Right lung (tissue), 10 donors: ENCODE measurements around the gene CASP8. TPM values are rescaled to one million over a fixed set of nuclear protein-coding genes. Genes with fewer than 3 reads are reported as not detected.

Experiments used
- DNase-seq, 2 donors: peaks; one replicate each; pipeline ENCODE4 v3.0.0-alpha.2; 2013
- long read RNA-seq, 8 donors: transcript quantifications; one replicate each; lab custom pipeline, GENCODE V29; 2026
- polyA plus RNA-seq, 5 donors: library from polyadenylated mRNA; unstranded; fragments of 120-200 nt; gene quantifications; one replicate each; pipeline versions ENCODE4 v1.2.1 to v1.2.3, GENCODE V29; 2013; ENCODE audit warnings: inconsistent platforms in 1 of 5, low replicate concordance in 1 of 5; ENCODE audit not compliant: insufficient read length in 5 of 5, insufficient read depth in 1 of 5

CASP8 gene
- 10 to 100 TPM; 16.4 to 23.3 (median 21.7) TPM for polyA plus RNA-seq
- long read RNA-seq, donor 1 = 0 reads
- long read RNA-seq, donor 2 = 0 reads
- long read RNA-seq, donor 3, partial matches to known transcripts = 7 of 7 reads
- long read RNA-seq, donor 3, other reads (novel, unspliced or antisense) = 0 of 7 reads
- long read RNA-seq, donor 4 = 0 reads
- long read RNA-seq, donor 5 = 0 reads
- long read RNA-seq, donor 6, partial matches to known transcripts = 16 of 16 reads
- long read RNA-seq, donor 6, other reads (novel, unspliced or antisense) = 0 of 16 reads
- long read RNA-seq, donor 7, partial matches to known transcripts = 0 of 1 reads
- long read RNA-seq, donor 7, other reads (novel, unspliced or antisense) = 0 of 1 reads
- long read RNA-seq, donor 8 = 0 reads

- DNase-seq = no peak
Observed at GRCh38 chr2:201260302-201260800, at the start of gene CASP8. Gene CASP8 (plus strand): TSS chr2:201260536. CDS start chr2:201266487, 5,951 bp downstream.

- no peak for DNase-seq
Observed at GRCh38 chr2:201215963-201216362, 44.4 kb upstream of the CASP8 start.

- no peak for DNase-seq
Observed at GRCh38 chr2:201216918-201217317, 43.4 kb upstream of the CASP8 start.

- no peak for DNase-seq
Observed at GRCh38 chr2:201218780-201219179, 41.6 kb upstream of the CASP8 start.

- no peak for DNase-seq
Observed at GRCh38 chr2:201219328-201220096, 40.8 kb upstream of the CASP8 start.

GRCh38 chr2:201220102-201220570 lies 40.2 kb upstream of the CASP8 start:
- no peak for DNase-seq

- no peak for DNase-seq
Observed at GRCh38 chr2:201223089-201224073, 37.0 kb upstream of the CASP8 start.

- DNase-seq = no peak
Observed at GRCh38 chr2:201228271-201228911, 31.9 kb upstream of the CASP8 start.

GRCh38 chr2:201228912-201229290 lies 31.4 kb upstream of the CASP8 start:
- DNase-seq = no peak

GRCh38 chr2:201231781-201232466 lies 28.4 kb upstream of the CASP8 start:
- DNase-seq = peak; percentile 84 to 85

- no peak for DNase-seq
Observed at GRCh38 chr2:201232467-201232815, 27.9 kb upstream of the CASP8 start.

- DNase-seq = no peak
Observed at GRCh38 chr2:201233192-201233811, 27.0 kb upstream of the CASP8 start.

GRCh38 chr2:201233812-201234662 lies 26.3 kb upstream of the CASP8 start:
- DNase-seq = no peak

- DNase-seq = no peak
Observed at GRCh38 chr2:201234663-201235135, 25.6 kb upstream of the CASP8 start.

- DNase-seq = peak; percentile 79 to 85
Observed at GRCh38 chr2:201235860-201236811, 24.2 kb upstream of the CASP8 start.

GRCh38 chr2:201237486-201238123 lies 22.7 kb upstream of the CASP8 start:
- DNase-seq = no peak
